B cell (primary cell): Measurements from ENCODE around the gene PKP1.

ENCODE experiments used
- EZH2 ChIP-seq: IDR thresholded peaks from 2 replicates; pipeline ENCODE4 v1.6.1; 2012; ENCODE audit warnings: borderline replicate concordance, low read depth, mild to moderate bottlenecking, moderate library complexity, low read length; ENCODE audit not compliant: insufficient read depth, poor library complexity, severe bottlenecking
- TF ChIP-seq, protein P1 (sequence below): fragments of 200-600 bp; IDR thresholded peaks from one replicate; pipeline ENCODE4 v1.8.0; 2022; ENCODE audit warnings: antibody characterized with exemption, mild to moderate bottlenecking

DNA sequence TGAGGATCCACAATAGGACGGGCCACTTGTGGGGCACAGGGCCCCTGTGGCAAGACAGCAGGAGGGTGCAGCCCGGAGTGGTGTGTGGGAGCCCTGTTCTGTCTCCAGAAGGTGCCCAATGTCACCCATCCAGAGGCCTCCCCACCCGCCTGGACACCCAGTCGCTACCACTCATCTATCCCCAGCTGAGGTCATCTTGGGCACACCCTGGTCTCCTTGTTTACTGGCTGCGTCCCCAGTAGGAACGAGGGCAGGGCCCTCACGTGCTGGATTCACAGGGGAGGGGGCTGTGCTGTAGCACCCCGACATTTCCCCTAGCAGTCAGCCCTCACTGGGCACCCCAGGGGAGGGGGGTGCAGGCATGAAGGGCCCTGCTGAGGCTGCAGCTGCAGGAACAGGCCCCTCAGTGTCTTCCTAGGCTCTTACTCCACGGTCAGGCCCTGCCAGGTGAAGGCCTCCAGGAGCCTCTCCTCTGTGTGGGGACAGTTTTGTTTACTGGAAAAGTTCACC is 96.5 kb downstream of the PKP1 start:
- TF ChIP-seq, protein P1, sequence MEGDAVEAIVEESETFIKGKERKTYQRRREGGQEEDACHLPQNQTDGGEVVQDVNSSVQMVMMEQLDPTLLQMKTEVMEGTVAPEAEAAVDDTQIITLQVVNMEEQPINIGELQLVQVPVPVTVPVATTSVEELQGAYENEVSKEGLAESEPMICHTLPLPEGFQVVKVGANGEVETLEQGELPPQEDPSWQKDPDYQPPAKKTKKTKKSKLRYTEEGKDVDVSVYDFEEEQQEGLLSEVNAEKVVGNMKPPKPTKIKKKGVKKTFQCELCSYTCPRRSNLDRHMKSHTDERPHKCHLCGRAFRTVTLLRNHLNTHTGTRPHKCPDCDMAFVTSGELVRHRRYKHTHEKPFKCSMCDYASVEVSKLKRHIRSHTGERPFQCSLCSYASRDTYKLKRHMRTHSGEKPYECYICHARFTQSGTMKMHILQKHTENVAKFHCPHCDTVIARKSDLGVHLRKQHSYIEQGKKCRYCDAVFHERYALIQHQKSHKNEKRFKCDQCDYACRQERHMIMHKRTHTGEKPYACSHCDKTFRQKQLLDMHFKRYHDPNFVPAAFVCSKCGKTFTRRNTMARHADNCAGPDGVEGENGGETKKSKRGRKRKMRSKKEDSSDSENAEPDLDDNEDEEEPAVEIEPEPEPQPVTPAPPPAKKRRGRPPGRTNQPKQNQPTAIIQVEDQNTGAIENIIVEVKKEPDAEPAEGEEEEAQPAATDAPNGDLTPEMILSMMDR: no peak
- TF ChIP-seq EZH2: no peak
